Right lobe of liver (tissue), 4 donors: ENCODE results near the gene NR6A1.

ENCODE experiments used
- CTCF ChIP-seq, 4 donors: fragments of 200-600 bp in 3 of 4; fragments of 450-650 bp in 1 of 4; IDR thresholded peaks; one replicate each; pipeline versions ENCODE4 v1.5.1 to v1.8.0; 2016 to 2022; ENCODE audit warnings: antibody characterized with exemption in 4 of 4, mild to moderate bottlenecking in 2 of 4
- POLR2A ChIP-seq: fragments of 450-650 bp; IDR thresholded peaks from one replicate; pipeline ENCODE4 v1.6.1; 2017; ENCODE audit warnings: antibody characterized with exemption, mild to moderate bottlenecking
- donor health status: DM: no; HTN: no; CAD: no.
- donor health status: DM: no; HTN: no; CAD: no.
- donor health status: DM: no; HTN: yes; CAD: no.

- no peak for TF ChIP-seq CTCF (IDR thresholded peaks at IDR 0.05)
- TF ChIP-seq POLR2A: no peak
Measured at GRCh38 chr9:124718928-124719327, 52.2 kb downstream of the NR6A1 start.
